GM10266 (cell line): ENCODE results near the gene DKK3.

Experiments used
- DNase-seq: peaks from one replicate; pipeline ENCODE4 v3.0.0; 2012; ENCODE audit errors: extremely low spot score
- TF ChIP-seq, protein P1 (sequence below): IDR thresholded peaks from 2 replicates; pipeline ENCODE4 v1.5.1; 2012; ENCODE audit warnings: mild to moderate bottlenecking, low read depth; ENCODE audit not compliant: control insufficient read depth, insufficient read depth; ENCODE audit errors: missing control alignments

Gene DKK3

DNA sequence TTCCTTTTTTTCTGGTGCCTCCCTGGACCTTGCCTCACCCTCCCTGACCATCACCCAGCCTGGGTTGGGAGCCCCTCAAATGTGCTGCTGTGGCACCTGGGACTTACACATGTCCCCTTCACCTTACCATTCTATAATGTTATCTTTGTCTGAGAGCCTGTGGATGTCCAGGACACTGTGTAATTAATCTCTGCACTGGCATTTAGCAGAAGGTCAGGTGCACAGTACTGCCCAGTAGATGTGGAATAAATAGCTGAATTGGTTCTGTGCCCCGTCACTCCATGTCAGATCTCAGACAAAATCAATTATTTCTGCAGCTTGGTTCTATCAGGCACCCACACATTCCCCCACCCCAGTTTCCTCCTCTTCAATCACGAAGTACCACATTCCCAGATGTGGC lies 19.9 kb upstream of the DKK3 start:
- no peak for DNase-seq
- TF ChIP-seq, protein P1, sequence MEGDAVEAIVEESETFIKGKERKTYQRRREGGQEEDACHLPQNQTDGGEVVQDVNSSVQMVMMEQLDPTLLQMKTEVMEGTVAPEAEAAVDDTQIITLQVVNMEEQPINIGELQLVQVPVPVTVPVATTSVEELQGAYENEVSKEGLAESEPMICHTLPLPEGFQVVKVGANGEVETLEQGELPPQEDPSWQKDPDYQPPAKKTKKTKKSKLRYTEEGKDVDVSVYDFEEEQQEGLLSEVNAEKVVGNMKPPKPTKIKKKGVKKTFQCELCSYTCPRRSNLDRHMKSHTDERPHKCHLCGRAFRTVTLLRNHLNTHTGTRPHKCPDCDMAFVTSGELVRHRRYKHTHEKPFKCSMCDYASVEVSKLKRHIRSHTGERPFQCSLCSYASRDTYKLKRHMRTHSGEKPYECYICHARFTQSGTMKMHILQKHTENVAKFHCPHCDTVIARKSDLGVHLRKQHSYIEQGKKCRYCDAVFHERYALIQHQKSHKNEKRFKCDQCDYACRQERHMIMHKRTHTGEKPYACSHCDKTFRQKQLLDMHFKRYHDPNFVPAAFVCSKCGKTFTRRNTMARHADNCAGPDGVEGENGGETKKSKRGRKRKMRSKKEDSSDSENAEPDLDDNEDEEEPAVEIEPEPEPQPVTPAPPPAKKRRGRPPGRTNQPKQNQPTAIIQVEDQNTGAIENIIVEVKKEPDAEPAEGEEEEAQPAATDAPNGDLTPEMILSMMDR: no peak

DNA sequence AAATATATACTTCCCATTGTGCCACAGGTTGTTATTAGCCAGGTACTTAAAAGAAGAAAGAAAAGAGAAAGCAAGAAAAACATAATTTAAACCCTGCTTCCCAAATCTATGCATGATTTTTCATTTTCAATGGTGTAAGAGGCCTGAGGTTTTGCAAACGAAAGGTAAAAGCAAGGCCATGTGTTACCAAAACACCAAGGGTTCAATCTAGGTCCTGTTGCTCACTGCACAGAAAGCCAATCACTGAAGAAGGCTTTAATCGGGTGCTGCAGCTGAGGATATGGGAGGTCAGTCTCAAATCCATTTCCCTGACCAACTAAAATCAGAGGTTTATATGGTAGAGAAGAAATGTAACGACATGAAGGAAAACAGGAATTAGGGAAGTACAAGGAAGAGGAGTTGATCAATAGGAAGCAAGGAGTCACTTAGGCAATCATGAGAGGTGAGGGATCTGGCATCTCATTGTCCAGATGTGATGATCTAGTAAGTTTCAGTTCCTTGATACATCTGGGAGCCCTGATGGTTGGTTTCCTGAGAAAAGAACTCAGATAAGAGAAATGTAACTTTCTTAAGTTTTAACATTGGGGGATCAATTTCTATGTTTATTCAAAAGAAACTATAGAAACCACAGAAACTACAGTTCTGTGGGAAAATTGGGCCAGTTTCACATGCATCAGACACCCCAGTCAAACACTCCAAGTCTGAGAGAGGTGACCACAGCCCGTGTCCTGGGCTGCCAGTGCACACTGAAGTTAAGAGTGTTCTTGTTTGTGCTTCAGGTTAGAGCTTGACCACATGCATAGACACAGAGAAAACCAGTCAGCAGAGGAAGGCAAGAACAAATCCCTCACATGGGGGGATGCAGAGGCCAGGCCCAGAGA lies 18.1 kb upstream of the DKK3 start:
- DNase-seq: no peak
- TF ChIP-seq, protein P1: no peak

DNA sequence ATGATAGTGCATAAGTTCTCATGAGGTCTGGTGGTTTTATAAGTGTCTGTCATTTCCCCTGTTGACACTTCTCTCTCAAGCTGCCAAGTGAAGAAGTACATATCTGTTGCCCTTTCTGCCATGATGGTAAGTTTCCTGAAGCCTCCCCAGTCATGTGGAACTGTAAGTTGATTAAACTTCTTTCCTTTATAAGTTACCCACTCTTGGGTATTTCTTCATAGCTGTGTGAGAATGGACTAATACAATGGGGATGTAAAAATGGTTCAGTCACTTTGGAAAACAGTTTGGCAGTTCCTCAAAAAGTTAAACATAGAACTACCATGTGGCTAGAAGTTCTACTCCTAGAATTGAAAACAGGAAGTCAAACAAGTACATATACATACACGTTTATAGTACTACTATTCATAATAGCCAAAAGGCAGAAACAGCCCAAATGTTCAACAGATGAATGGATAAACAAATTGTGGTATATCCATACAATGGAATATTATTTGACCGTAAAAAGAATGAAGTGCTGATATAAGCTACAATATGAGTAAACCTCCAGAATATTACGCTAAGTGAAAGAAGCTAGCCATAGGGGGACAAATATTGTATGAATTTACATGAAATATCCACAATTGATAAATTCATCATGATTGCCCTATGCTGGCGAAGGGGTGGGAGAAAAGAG lies 16.0 kb upstream of the DKK3 start:
- TF ChIP-seq, protein P1: no peak
- DNase-seq: no peak

DNA sequence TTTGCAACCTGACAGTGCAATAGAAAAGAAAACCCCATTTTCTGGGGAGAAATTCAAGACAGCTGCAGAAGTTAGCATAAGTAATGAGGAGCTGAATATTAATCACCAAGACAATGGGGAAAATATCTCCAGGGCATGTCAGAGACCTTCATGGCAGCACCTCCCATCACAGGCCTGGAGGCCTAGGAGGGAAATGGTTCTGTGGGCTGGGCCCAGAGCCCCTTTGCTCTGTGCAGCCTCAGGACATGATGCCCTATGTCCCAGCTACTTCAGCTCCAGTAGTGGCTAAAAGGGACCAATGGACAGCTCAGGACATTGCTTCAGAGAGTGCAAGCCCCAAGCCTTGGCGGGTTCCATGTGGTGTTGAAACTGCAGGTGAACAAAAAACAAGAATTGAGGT lies 14.6 kb upstream of the DKK3 start:
- TF ChIP-seq, protein P1: no peak
- DNase-seq: no peak

DNA sequence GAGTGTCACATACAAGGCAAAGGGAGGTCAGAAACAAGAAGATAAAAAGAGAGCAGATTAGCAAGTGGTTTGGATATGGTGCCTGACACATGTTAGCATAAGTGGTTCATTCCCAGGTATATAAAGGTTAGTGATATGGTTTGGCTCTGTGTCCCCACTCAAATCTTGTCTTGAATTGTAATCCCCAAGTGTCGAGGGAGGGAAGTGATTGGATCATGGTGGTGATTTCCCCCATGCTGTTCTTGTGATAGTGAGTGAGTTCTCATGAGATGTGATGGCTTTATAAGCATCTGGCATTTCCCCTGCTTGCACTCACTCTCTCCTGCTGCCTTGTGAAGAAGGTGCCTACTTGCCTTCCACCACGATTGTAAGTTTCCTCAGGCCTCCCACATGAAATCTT lies 12.1 kb upstream of the DKK3 start:
- TF ChIP-seq, protein P1: no peak
- DNase-seq: no peak

DNA sequence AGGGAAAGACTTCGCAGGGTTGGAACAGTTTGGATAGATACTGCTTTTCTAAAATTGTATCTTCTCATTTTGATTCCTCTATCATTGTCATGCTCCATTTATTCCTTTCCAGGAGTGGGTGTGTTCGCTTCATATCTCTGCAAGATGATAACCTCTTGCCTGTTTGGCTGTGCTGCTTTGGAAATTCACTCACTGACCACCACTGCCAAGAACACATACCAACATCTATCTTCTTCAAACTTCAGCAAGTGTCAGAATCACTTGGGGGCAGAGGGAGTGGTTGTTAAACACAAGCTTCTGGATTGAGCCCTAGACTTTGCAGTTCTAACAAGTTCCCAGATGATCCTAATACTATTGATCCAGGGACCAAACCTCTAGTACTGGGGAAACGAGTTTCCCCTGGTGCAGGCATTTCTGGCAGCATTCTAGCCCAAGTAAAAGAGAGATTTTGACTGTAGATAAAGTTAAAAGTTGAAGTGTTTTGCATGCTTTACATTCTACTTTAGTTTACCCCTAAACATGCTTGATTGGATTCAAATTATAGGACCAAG lies 11.5 kb upstream of the DKK3 start:
- TF ChIP-seq, protein P1: no peak
- DNase-seq: no peak

DNA sequence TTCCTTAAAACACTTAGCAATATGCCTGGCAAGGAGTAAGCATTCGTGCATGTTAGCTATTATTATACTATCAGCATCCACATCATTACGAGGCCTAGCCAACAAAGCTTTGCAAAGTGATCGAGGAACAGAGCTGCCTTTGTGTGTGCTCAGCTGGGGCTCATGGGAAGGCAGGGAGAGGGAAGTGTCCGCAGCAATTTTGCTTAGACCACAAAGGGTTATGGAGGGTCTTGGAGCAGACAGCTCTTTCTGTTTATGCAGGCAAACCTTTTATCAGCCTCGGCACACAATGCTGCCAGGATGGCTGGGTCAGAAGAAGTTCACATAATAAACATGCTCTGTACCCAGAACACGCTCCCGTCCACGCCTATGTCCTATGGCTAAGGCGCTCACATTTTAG lies 10.9 kb upstream of the DKK3 start:
- DNase-seq: no peak
- TF ChIP-seq, protein P1: no peak
